Type B pancreatic cell (in vitro differentiated cells): Measurements from ENCODE around the gene CCDC33. TPM values are rescaled to one million over a fixed set of nuclear protein-coding genes. Genes with fewer than 3 reads are reported as not detected.

Source experiments
- DNase-seq: peaks from one replicate; pipeline ENCODE4 v3.0.0; 2021; ENCODE audit warnings: mixed read lengths; ENCODE audit not compliant: unreplicated experiment; ENCODE audit errors: extremely low spot score
- H3K27ac Mint-ChIP-seq: 2 replicates; pipeline ENCODE4 v1.8.0; 2021; ENCODE audit warnings: mild to moderate bottlenecking, mixed read lengths
- H3K27me3 Mint-ChIP-seq: 2 replicates; pipeline ENCODE4 v1.8.0; 2021; ENCODE audit warnings: mixed read lengths
- H3K36me3 Mint-ChIP-seq: 2 replicates; pipeline ENCODE4 v1.8.0; 2021; ENCODE audit warnings: mixed read lengths
- H3K4me1 Mint-ChIP-seq: one replicate; pipeline ENCODE4 v1.8.0; 2021; ENCODE audit warnings: mixed read lengths; ENCODE audit not compliant: unreplicated experiment
- H3K4me3 Mint-ChIP-seq: 2 replicates; pipeline ENCODE4 v1.8.0; 2021; ENCODE audit warnings: mild to moderate bottlenecking, mixed read lengths
- H3K9me3 Mint-ChIP-seq: 2 replicates; pipeline ENCODE4 v1.8.0; 2021; ENCODE audit warnings: mixed read lengths
- CTCF ChIP-seq: fragments of 200-600 bp; sonication (generic); conservative IDR thresholded peaks from 2 replicates; pipeline ENCODE4 v1.5.0; 2021; ENCODE audit warnings: antibody characterized with exemption, mild to moderate bottlenecking
- total RNA-seq: library from RNA; stranded (reverse); gene quantifications from 2 replicates; pipeline ENCODE4 v1.2.1, GENCODE V29; 2021; ENCODE audit warnings: low replicate concordance

The CCDC33 gene
- total RNA-seq, 1 donor from 2014 or later, result 5.0 TPM

GRCh38 chr15:74319596-74320351 lies 83.6 kb downstream of the CCDC33 start:
- DNase-seq, result no peak
- H3K27ac Mint-ChIP-seq, result no peak overlapping the region
- H3K27me3 Mint-ChIP-seq, result no peaks in the 10 kb centered on the region
- H3K36me3 Mint-ChIP-seq, result no peaks in the 10 kb centered on the region
- TF ChIP-seq CTCF, result no peak
- H3K4me3 Mint-ChIP-seq, result no peak overlapping the region
- H3K9me3 Mint-ChIP-seq, result no peaks in the 10 kb centered on the region
- H3K4me1 Mint-ChIP-seq, result peaks cover 22% of the 10 kb centered on the region

- no peaks in the 10 kb centered on the region for H3K9me3 Mint-ChIP-seq
- TF ChIP-seq CTCF, result peak; percentile 79
- no peak overlapping the region for H3K27ac Mint-ChIP-seq
- peaks cover 18% of the 10 kb centered on the region for H3K4me1 Mint-ChIP-seq
- peak overlapping the region; percentile 45 for H3K4me3 Mint-ChIP-seq
- no peak for DNase-seq
- H3K27me3 Mint-ChIP-seq, result peaks cover 5% of the 10 kb centered on the region
- H3K36me3 Mint-ChIP-seq, result no peaks in the 10 kb centered on the region
Observed at GRCh38 chr15:74320352-74321247, 84.5 kb downstream of the CCDC33 start.

GRCh38 chr15:74322558-74323180 lies 86.5 kb downstream of the CCDC33 start:
- Mint-ChIP-seq H3K27me3 (peaks cover 5% of the 10 kb centered on the region), H3K4me3 (no peak overlapping the region), H3K27ac (no peak overlapping the region), H3K4me1 (peaks cover 8% of the 10 kb centered on the region), H3K36me3 (no peaks in the 10 kb centered on the region), H3K9me3 (no peaks in the 10 kb centered on the region)
- DNase-seq, result peak; percentile 81
- TF ChIP-seq CTCF, result peak; percentile 96

DNA sequence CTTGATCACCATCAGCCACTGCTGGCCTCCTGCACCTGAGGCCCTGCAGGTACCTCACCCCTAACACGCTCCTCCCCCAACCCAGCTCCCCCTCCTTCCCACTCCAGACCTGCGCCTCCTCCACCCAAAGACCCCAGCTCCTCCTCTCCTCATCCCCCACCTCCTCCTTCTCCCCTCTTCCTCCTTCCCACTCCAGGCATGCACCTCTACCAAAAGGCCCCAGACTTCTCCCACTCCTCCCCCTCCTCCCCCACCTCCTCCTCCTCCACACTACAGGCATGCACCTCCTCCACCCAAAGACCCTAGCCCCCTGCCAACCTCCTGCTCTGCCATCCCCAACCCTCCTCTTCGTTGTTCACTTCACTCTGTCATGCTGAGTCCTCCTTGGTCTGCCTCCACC lies 88.6 kb downstream of the CCDC33 start:
- Mint-ChIP-seq H3K9me3 (no peaks in the 10 kb centered on the region), H3K4me3 (no peak overlapping the region), H3K36me3 (no peaks in the 10 kb centered on the region), H3K27me3 (peaks cover 5% of the 10 kb centered on the region), H3K4me1 (peaks cover 9% of the 10 kb centered on the region), H3K27ac (peak overlapping the region; percentile 33)
- DNase-seq, result no peak
- TF ChIP-seq CTCF, result no peak

GRCh38 chr15:74326746-74327145 lies 90.6 kb downstream of the CCDC33 start:
- peaks cover 5% of the 10 kb centered on the region for H3K4me1 Mint-ChIP-seq
- H3K4me3 Mint-ChIP-seq, result no peak overlapping the region
- no peak for TF ChIP-seq CTCF
- no peaks in the 10 kb centered on the region for H3K9me3 Mint-ChIP-seq
- H3K27ac Mint-ChIP-seq, result no peak overlapping the region
- peaks cover 5% of the 10 kb centered on the region for H3K27me3 Mint-ChIP-seq
- H3K36me3 Mint-ChIP-seq, result no peaks in the 10 kb centered on the region
- DNase-seq, result no peak
